ENCODE measurements around the gene ADD3.

- TF ChIP-seq CTCF (IDR thresholded peaks at IDR 0.05) (no peak), POLR2A (IDR thresholded peaks at IDR 0.05) (no peak)
These were observed 26.8 kb downstream of the ADD3 start for GRCh38 chr10:110034596-110034995.

Measured in right lobe of liver (tissue), 4 donors.